Activated CD8-positive, alpha-beta T cell treated with anti-CD3 and anti-CD28 coated beads for 36 hours (primary cell): ENCODE data around the gene KRTAP4-8. TPM values are rescaled to one million over a fixed set of nuclear protein-coding genes. Genes with fewer than 3 reads are reported as not detected.

ENCODE experiments used
- ATAC-seq: fragments of 200-7000 bp; cut with Tn5 transposase; one replicate; pipeline ENCODE4 v1.10.0; 2021; ENCODE audit warnings: mild to moderate bottlenecking, moderate library complexity
- CTCF ChIA-PET: fragments of 350-600 bp; sonication (Branson Sonifier 250); formaldehyde crosslinking; loops from one replicate; lab custom pipeline; 2021; ENCODE audit warnings: antibody characterized with exemption; lab: Charles Lee
- POLR2A ChIA-PET: fragments of 350-600 bp; sonication (Branson Sonifier 250); formaldehyde crosslinking; loops from one replicate; lab custom pipeline; 2021; ENCODE audit warnings: antibody characterized with exemption; lab: Charles Lee
- DNase-seq: peaks from one replicate; pipeline ENCODE4 v3.0.0-alpha.2; 2020
- H3K27ac Mint-ChIP-seq: one replicate; pipeline ENCODE4 v1.8.0; 2021; ENCODE audit warnings: mild to moderate bottlenecking, mixed read lengths
- H3K27me3 Mint-ChIP-seq: one replicate; pipeline ENCODE4 v1.8.0; 2021; ENCODE audit warnings: mixed read lengths
- H3K36me3 Mint-ChIP-seq: one replicate; pipeline ENCODE4 v1.8.0; 2021; ENCODE audit warnings: low read depth, mixed read lengths
- H3K4me1 Mint-ChIP-seq: one replicate; pipeline ENCODE4 v1.8.0; 2021; ENCODE audit warnings: low read depth, mixed read lengths
- H3K4me3 Mint-ChIP-seq: one replicate; pipeline ENCODE4 v1.8.0; 2021; ENCODE audit warnings: mild to moderate bottlenecking, moderate library complexity, mixed read lengths
- H3K9me3 Mint-ChIP-seq: one replicate; pipeline ENCODE4 v1.8.0; 2021; ENCODE audit warnings: mixed read lengths
- CTCF ChIP-seq: fragments of 200-600 bp; IDR thresholded peaks from one replicate; pipeline ENCODE4 v1.8.0; 2022; ENCODE audit warnings: antibody characterized with exemption, mild to moderate bottlenecking
- intact Hi-C: fragments of 100-400 bp; cut with micrococcal nuclease; formaldehyde crosslinking; loops from one replicate; pipeline ENCODE4 v1.10.0; 2022
- total RNA-seq, 2 experiments: library from RNA; stranded (reverse); gene quantifications; one replicate each; pipeline ENCODE4 v1.2.3, GENCODE V29; 2021

Gene KRTAP4-8
- total RNA-seq, 2 experiments from 2014 or later: not detected

GRCh38 chr17:41082626-41083025 lies 15.3 kb downstream of the KRTAP4-8 start:
- Mint-ChIP-seq H3K36me3 (no peaks in the 10 kb centered on the region), H3K9me3 (no peaks in the 10 kb centered on the region), H3K4me3 (no peak overlapping the region), H3K27ac (no peak overlapping the region), H3K4me1 (no peaks in the 10 kb centered on the region), H3K27me3 (peaks cover 6% of the 10 kb centered on the region)
- POLR2A ChIA-PET: no interaction called here
- DNase-seq (no peak), ATAC-seq (no peak)
- intact Hi-C loops: no loop called here
- CTCF ChIA-PET: no interaction called here
- no peak for TF ChIP-seq CTCF

GRCh38 chr17:41076788-41077187 lies 21.2 kb downstream of the KRTAP4-8 start:
- POLR2A ChIA-PET: no interaction called here
- Mint-ChIP-seq H3K27me3 (peaks cover 9% of the 10 kb centered on the region), H3K36me3 (no peaks in the 10 kb centered on the region), H3K4me1 (no peaks in the 10 kb centered on the region), H3K27ac (no peak overlapping the region), H3K9me3 (no peaks in the 10 kb centered on the region), H3K4me3 (no peak overlapping the region)
- no peak for TF ChIP-seq CTCF
- no peak for ATAC-seq
- no peak for DNase-seq
- intact Hi-C loops: no loop called here
- CTCF ChIA-PET: no interaction called here

GRCh38 chr17:41073676-41074075 lies 24.3 kb downstream of the KRTAP4-8 start:
- intact Hi-C loops: no loop called here
- Mint-ChIP-seq H3K4me1 (no peaks in the 10 kb centered on the region), H3K27ac (no peak overlapping the region), H3K27me3 (peaks cover 9% of the 10 kb centered on the region), H3K36me3 (no peaks in the 10 kb centered on the region), H3K9me3 (no peaks in the 10 kb centered on the region), H3K4me3 (no peak overlapping the region)
- DNase-seq (no peak), ATAC-seq (no peak)
- no peak for TF ChIP-seq CTCF
- CTCF ChIA-PET: no interaction called here
- POLR2A ChIA-PET: no interaction called here

- no peaks in the 10 kb centered on the region for H3K9me3 Mint-ChIP-seq
- POLR2A ChIA-PET: no interaction called here
- intact Hi-C loops: no loop called here
- CTCF ChIA-PET: interaction anchor here (0.5 kb wide), 1 partner anchor 129 kb away, joined by 3 read pairs; no protein-coding TSS in a partner anchor
- no peak overlapping the region for H3K27ac Mint-ChIP-seq
- no peaks in the 10 kb centered on the region for H3K36me3 Mint-ChIP-seq
- no peak for TF ChIP-seq CTCF
- no peaks in the 10 kb centered on the region for H3K4me1 Mint-ChIP-seq
- no peak overlapping the region for H3K4me3 Mint-ChIP-seq
- no peak for ATAC-seq
- peaks cover 8% of the 10 kb centered on the region for H3K27me3 Mint-ChIP-seq
- no peak for DNase-seq
Observed at GRCh38 chr17:41071606-41072360, 26.2 kb downstream of the KRTAP4-8 start.

GRCh38 chr17:41069031-41069430 lies 28.9 kb downstream of the KRTAP4-8 start:
- CTCF ChIA-PET: no interaction called here
- no peaks in the 10 kb centered on the region for H3K9me3 Mint-ChIP-seq
- TF ChIP-seq CTCF: no peak
- H3K4me3 Mint-ChIP-seq: no peak overlapping the region
- intact Hi-C loops: no loop called here
- H3K4me1 Mint-ChIP-seq: no peaks in the 10 kb centered on the region
- no peaks in the 10 kb centered on the region for H3K27me3 Mint-ChIP-seq
- POLR2A ChIA-PET: no interaction called here
- no peak overlapping the region for H3K27ac Mint-ChIP-seq
- no peak for DNase-seq
- no peaks in the 10 kb centered on the region for H3K36me3 Mint-ChIP-seq
- no peak for ATAC-seq
